ENCODE data around the gene TBC1D14. TPM values are rescaled to one million over a fixed set of nuclear protein-coding genes. Genes with fewer than 3 reads are reported as not detected.
A peak's percentile ranks its signal among the peaks of the same experiment; 100 is the strongest.

TBC1D14 gene
- total RNA-seq, 1 donor from 2014 or later, result 61.8 TPM

- H3K27ac Mint-ChIP-seq, result peak overlapping the region; percentile 93
- H3K4me3 Mint-ChIP-seq (ENCODE audit: low read depth), result peak overlapping the region; percentile 5
- no peak for DNase-seq (ENCODE audit: low spot score, unreplicated experiment)
- TF ChIP-seq CTCF (IDR thresholded peaks at IDR 0.05; ENCODE audit: unreplicated experiment), result peak; percentile 66
- no peaks in the 10 kb centered on the region for H3K9me3 Mint-ChIP-seq (ENCODE audit: low read depth)
- peaks cover 42% of the 10 kb centered on the region for H3K4me1 Mint-ChIP-seq (ENCODE audit: low read depth)
- H3K36me3 Mint-ChIP-seq (ENCODE audit: insufficient read depth), result no peaks in the 10 kb centered on the region
- H3K27me3 Mint-ChIP-seq, result no peaks in the 10 kb centered on the region
Measured at GRCh38 chr4:6917461-6918271, 8.0 kb downstream of the TBC1D14 start.

- no peak overlapping the region for H3K27ac Mint-ChIP-seq
- no peak for TF ChIP-seq CTCF (IDR thresholded peaks at IDR 0.05; ENCODE audit: unreplicated experiment)
- H3K9me3 Mint-ChIP-seq (ENCODE audit: low read depth), result no peaks in the 10 kb centered on the region
- peaks cover 44% of the 10 kb centered on the region for H3K4me1 Mint-ChIP-seq (ENCODE audit: low read depth)
- no peaks in the 10 kb centered on the region for H3K27me3 Mint-ChIP-seq
- H3K4me3 Mint-ChIP-seq (ENCODE audit: low read depth), result no peak overlapping the region
- DNase-seq (ENCODE audit: low spot score, unreplicated experiment), result no peak
- no peaks in the 10 kb centered on the region for H3K36me3 Mint-ChIP-seq (ENCODE audit: insufficient read depth)
Measured at GRCh38 chr4:6918338-6918737, 8.7 kb downstream of the TBC1D14 start.

- peaks cover 12% of the 10 kb centered on the region for H3K36me3 Mint-ChIP-seq (ENCODE audit: insufficient read depth)
- no peaks in the 10 kb centered on the region for H3K27me3 Mint-ChIP-seq
- no peaks in the 10 kb centered on the region for H3K9me3 Mint-ChIP-seq (ENCODE audit: low read depth)
- H3K4me1 Mint-ChIP-seq (ENCODE audit: low read depth), result peaks cover 44% of the 10 kb centered on the region
- no peak for TF ChIP-seq CTCF (IDR thresholded peaks at IDR 0.05; ENCODE audit: unreplicated experiment)
- DNase-seq (ENCODE audit: low spot score, unreplicated experiment), result no peak
- no peak overlapping the region for H3K27ac Mint-ChIP-seq
- H3K4me3 Mint-ChIP-seq (ENCODE audit: low read depth), result no peak overlapping the region
Measured at GRCh38 chr4:6920171-6920570, 10.5 kb downstream of the TBC1D14 start.

- H3K27ac Mint-ChIP-seq, result no peak overlapping the region
- DNase-seq (ENCODE audit: low spot score, unreplicated experiment), result no peak
Measured at GRCh38 chr4:6923507-6923906, 13.9 kb downstream of the TBC1D14 start.

GRCh38 chr4:6924361-6924779 lies 14.7 kb downstream of the TBC1D14 start:
- no peak for TF ChIP-seq CTCF (IDR thresholded peaks at IDR 0.05; ENCODE audit: unreplicated experiment)
- Mint-ChIP-seq H3K9me3 (ENCODE audit: low read depth) (no peaks in the 10 kb centered on the region), H3K36me3 (ENCODE audit: insufficient read depth) (peaks cover 14% of the 10 kb centered on the region), H3K27ac (no peak overlapping the region), H3K4me3 (ENCODE audit: low read depth) (no peak overlapping the region), H3K4me1 (ENCODE audit: low read depth) (peaks cover 30% of the 10 kb centered on the region), H3K27me3 (no peaks in the 10 kb centered on the region)
- DNase-seq (ENCODE audit: low spot score, unreplicated experiment), result no peak

More at GRCh38 chr4:6923507-6923906, 13.9 kb downstream of the TBC1D14 start:
- Mint-ChIP-seq H3K4me1 (ENCODE audit: low read depth) (peaks cover 28% of the 10 kb centered on the region), H3K9me3 (ENCODE audit: low read depth) (no peaks in the 10 kb centered on the region), H3K4me3 (ENCODE audit: low read depth) (no peak overlapping the region), H3K36me3 (ENCODE audit: insufficient read depth) (peaks cover 14% of the 10 kb centered on the region), H3K27me3 (no peaks in the 10 kb centered on the region)
- TF ChIP-seq CTCF (IDR thresholded peaks at IDR 0.05; ENCODE audit: unreplicated experiment), result no peak

All from progenitor cell of endocrine pancreas (in vitro differentiated cells).